ENCODE data around the gene SHOC1. TPM values are rescaled to one million over a fixed set of nuclear protein-coding genes. Genes with fewer than 3 reads are reported as not detected.

The SHOC1 gene
- total RNA-seq, 1 donor from 2014 or later: not detected

- Histone ChIP-seq H3K4me3 (no peak overlapping the region), H3K27me3 (no peaks in the 10 kb centered on the region), H3K9me3 (no peaks in the 10 kb centered on the region), H3K36me3 (no peaks in the 10 kb centered on the region), H3K4me1 (no peaks in the 10 kb centered on the region), H3K27ac (no peak overlapping the region)
- peak; percentile 45 for ATAC-seq
- DNase-seq: no peak
- intact Hi-C loops (cut with DNase I): no loop called here
- no peak for TF ChIP-seq CTCF (IDR thresholded peaks at IDR 0.05)
Observed at GRCh38 chr9:111805830-111806241, 11.1 kb upstream of the SHOC1 start.

- no peaks in the 10 kb centered on the region for H3K27me3 ChIP-seq
- H3K36me3 ChIP-seq: no peaks in the 10 kb centered on the region
- intact Hi-C loops (cut with DNase I): no loop called here
- no peak overlapping the region for H3K4me3 ChIP-seq
- H3K4me1 ChIP-seq: no peaks in the 10 kb centered on the region
- no peak for TF ChIP-seq CTCF (IDR thresholded peaks at IDR 0.05)
- DNase-seq (no peak), ATAC-seq (no peak)
- H3K27ac ChIP-seq: no peak overlapping the region
- H3K9me3 ChIP-seq: no peaks in the 10 kb centered on the region
Observed at GRCh38 chr9:111805262-111805661, 10.5 kb upstream of the SHOC1 start.

GRCh38 chr9:111804636-111805035, 9.9 kb upstream of the SHOC1 start:
- DNase-seq (no peak), ATAC-seq (no peak)
- H3K4me1 ChIP-seq: no peaks in the 10 kb centered on the region
- H3K27me3 ChIP-seq: no peaks in the 10 kb centered on the region
- H3K27ac ChIP-seq: no peak overlapping the region
- H3K4me3 ChIP-seq: no peak overlapping the region
- no peak for TF ChIP-seq CTCF (IDR thresholded peaks at IDR 0.05)
- no peaks in the 10 kb centered on the region for H3K9me3 ChIP-seq
- no peaks in the 10 kb centered on the region for H3K36me3 ChIP-seq
- intact Hi-C loops (cut with DNase I): no loop called here

GRCh38 chr9:111803924-111804323, 9.2 kb upstream of the SHOC1 start:
- Histone ChIP-seq H3K4me1 (no peaks in the 10 kb centered on the region), H3K9me3 (no peaks in the 10 kb centered on the region), H3K27ac (no peak overlapping the region), H3K4me3 (no peak overlapping the region), H3K36me3 (no peaks in the 10 kb centered on the region), H3K27me3 (no peaks in the 10 kb centered on the region)
- no peak for ATAC-seq
- intact Hi-C loops (cut with DNase I): no loop called here
- TF ChIP-seq CTCF (IDR thresholded peaks at IDR 0.05): no peak
- DNase-seq: no peak

GRCh38 chr9:111799915-111800526, 5.3 kb upstream of the SHOC1 start:
- DNase-seq (no peak), ATAC-seq (no peak)
- TF ChIP-seq CTCF (IDR thresholded peaks at IDR 0.05): no peak
- Histone ChIP-seq H3K36me3 (no peaks in the 10 kb centered on the region), H3K9me3 (no peaks in the 10 kb centered on the region), H3K4me1 (no peaks in the 10 kb centered on the region), H3K27ac (no peak overlapping the region), H3K27me3 (no peaks in the 10 kb centered on the region), H3K4me3 (no peak overlapping the region)
- intact Hi-C loops (cut with DNase I): no loop called here

- Histone ChIP-seq H3K36me3 (no peaks in the 10 kb centered on the region), H3K9me3 (no peaks in the 10 kb centered on the region), H3K4me3 (no peak overlapping the region), H3K27ac (no peak overlapping the region), H3K27me3 (no peaks in the 10 kb centered on the region), H3K4me1 (no peaks in the 10 kb centered on the region)
- no peak for ATAC-seq
- intact Hi-C loops (cut with DNase I): no loop called here
- no peak for DNase-seq
- TF ChIP-seq CTCF (IDR thresholded peaks at IDR 0.05): no peak
Observed at GRCh38 chr9:111799506-111799905, 4.8 kb upstream of the SHOC1 start.

All from upper lobe of right lung (tissue), 1 donor.